Activated CD4-positive, alpha-beta T cell treated with anti-CD3 and anti-CD28 coated beads for 24 hours (primary cell): ENCODE measurements around the gene CACNA1C.
A peak's percentile ranks its signal among the peaks of the same experiment; 100 is the strongest.

Experiments used
- DNase-seq, 2 donors: peaks; one replicate each; pipeline ENCODE4 v3.0.0-alpha.2; 2020; ENCODE audit warnings: low read depth in 2 of 2

The CACNA1C gene

GRCh38 chr12:2364631-2365051 lies 311.9 kb downstream of the CACNA1C start:
- DNase-seq: no peak

- DNase-seq: no peak
Measured at GRCh38 chr12:2366711-2367110, 313.9 kb downstream of the CACNA1C start.

GRCh38 chr12:2372178-2372577 lies 319.4 kb downstream of the CACNA1C start:
- no peak for DNase-seq

DNA sequence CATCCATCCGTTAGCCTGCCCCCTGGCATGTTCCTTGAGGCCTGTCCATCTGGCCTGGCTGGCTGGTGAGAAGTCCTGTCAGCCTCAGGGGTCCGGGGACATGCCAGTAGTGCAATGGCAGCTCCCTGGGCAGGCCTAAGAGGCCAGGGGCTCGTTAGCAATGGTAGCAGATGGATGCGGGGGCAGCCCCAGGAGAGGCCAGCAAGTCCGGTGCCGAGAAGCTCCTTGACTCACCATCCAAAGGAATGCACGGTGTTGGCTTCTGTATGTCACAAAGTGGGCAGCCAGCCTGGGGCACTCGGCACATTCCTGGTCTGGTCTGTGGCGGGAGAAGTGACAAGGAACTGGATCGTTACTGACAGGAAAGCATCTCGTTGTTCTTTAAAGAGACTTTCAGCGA lies 319.9 kb downstream of the CACNA1C start:
- no peak for DNase-seq

GRCh38 chr12:2373307-2373706 lies 320.5 kb downstream of the CACNA1C start:
- no peak for DNase-seq

- no peak for DNase-seq
Measured at GRCh38 chr12:2374092-2374906, 321.5 kb downstream of the CACNA1C start.

DNA sequence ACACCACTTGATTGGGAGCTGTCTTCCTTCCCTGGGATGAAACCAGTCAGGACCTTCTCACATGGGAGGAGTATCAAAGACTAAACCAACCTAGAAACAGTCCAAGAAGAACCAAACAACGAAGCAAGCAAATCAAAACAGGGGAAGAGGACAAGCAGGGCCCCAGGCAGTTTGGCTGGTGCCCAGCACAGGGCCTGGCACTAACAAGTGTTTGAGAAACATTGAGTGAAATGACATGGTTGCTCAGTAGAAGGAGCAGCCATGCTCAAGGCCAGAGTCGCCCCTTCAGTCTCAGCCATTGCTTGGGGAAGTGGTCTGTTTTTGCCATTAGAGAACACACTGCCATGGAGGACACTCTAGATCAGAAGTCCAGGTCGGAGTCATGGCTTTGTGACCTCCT lies 323.1 kb downstream of the CACNA1C start:
- no peak for DNase-seq

- DNase-seq: no peak
Measured at GRCh38 chr12:2376908-2377657, 324.3 kb downstream of the CACNA1C start.

DNA sequence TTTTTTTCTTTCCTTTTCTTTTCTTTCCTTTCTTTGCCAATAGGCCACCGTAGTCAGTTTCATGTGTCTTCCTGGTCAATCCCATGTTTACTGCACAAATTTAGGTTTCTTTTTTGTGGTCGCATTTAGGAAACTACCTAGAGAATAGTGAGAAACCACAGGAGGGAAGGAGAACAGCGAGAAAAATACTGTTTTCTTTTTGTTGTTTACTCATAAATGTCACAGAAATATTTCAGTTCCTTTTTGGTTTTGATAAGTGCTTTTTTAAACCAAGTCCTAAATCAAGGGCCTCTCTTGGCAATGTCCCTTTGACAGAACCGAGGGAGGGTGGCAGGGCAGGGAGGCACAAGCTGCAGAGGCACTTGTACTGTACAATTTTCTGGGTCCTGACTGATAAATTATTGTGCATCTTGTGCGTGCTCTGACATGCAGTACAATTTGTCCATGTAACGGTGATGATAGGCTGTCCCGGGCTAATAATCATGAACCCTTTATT lies 326.1 kb downstream of the CACNA1C start:
- no peak for DNase-seq

DNA sequence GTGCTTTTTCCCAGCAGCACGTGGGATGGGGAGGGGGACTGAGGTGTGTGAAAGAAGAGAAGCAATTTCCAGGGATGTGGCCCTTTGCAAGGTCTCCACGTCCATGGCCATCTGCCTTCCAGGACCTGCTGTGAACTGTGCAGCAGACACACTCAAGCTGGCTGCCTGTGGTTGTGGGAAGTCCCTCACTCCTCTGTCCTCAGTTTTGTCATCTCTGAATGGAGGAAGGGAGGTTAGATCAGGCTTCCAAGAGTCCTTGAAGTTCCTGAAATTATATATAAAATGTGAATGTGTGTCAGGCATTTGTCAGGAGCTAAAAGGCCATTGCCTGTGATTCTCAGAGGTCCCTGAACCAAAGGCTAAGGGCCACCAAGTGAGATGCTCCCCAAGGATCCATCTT lies 328.2 kb downstream of the CACNA1C start:
- DNase-seq: no peak

DNA sequence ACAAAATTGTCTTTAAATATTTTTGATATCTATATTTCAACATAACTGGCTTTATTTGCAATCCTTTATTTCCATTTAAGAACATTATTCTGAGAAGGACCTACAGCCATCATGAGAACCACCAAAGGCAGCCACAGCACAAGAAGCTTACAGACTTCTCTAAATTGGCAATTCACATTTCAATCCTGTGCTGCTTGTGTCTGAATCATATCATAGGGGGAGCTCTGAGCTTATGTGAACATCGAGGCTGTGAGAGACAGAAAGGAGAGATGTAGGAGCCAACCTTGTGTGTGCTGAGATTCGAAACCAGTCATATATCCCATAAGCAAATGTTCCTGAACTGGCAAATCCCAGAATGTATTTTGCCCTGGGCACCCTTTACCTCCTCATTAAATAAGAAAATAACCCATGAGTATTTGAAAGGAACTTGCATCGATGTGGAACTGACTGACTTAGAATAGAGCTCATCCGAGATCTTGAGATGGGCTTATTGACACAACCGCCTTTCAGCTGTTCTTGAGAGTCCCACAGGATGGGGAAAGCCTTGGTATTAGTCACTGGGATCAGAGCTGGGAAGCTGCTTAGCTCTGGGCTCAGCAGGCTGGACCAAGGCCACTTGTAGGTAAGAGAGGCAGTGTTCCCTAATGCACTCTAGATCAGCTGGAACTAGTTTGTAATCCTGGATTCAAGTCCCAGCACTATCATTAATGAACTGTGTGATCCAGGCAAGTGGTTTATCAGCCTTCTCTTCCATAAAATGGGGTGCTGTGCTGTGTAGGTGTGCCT lies 329.8 kb downstream of the CACNA1C start:
- no peak for DNase-seq

- no peak for DNase-seq
Measured at GRCh38 chr12:2383325-2384028, 330.7 kb downstream of the CACNA1C start.

GRCh38 chr12:2384029-2384386 lies 331.2 kb downstream of the CACNA1C start:
- no peak for DNase-seq

- no peak for DNase-seq
Measured at GRCh38 chr12:2384533-2385351, 332.0 kb downstream of the CACNA1C start.

- DNase-seq: no peak
Measured at GRCh38 chr12:2385529-2385928, 332.7 kb downstream of the CACNA1C start.

GRCh38 chr12:2386566-2386965 lies 333.8 kb downstream of the CACNA1C start:
- DNase-seq: no peak

DNA sequence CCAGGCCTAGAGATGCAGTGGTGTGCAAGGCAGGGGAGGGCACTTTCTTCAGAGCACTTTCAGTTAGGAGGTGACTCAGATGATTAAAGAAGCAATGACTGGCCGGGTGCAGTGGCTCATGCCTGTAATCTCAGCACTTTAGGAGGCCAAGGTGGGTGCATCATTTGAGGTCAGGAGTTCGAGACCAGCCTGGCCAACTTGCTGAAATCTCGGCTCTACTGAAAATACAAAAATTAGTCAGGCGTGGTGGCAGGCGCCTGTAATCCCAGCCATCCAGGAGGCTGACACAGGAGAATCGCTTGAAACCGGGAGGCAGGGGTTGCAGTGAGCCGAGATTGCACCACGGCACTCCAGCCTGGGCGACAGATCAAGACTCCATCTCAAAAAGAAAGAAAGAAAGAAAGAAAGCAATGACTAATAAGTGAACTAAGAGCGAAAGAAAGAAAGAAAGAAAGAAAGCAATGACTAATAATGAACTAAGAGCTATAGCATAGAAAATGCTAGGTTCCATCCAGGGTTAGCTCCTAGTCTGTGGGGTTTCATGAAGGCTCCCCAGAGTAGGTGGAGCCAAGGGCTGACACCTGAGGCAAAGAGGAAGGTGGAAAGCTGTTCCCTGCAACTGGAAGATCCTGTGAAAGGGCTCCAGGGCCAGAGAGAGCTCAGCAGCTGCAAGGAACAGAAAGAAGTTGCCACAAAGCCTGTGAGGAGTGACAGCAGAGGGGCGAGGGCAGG lies 334.5 kb downstream of the CACNA1C start:
- DNase-seq: peak in 1 of 2 donors; percentile 12

- no peak for DNase-seq
Measured at GRCh38 chr12:2389079-2389790, 336.4 kb downstream of the CACNA1C start.

DNA sequence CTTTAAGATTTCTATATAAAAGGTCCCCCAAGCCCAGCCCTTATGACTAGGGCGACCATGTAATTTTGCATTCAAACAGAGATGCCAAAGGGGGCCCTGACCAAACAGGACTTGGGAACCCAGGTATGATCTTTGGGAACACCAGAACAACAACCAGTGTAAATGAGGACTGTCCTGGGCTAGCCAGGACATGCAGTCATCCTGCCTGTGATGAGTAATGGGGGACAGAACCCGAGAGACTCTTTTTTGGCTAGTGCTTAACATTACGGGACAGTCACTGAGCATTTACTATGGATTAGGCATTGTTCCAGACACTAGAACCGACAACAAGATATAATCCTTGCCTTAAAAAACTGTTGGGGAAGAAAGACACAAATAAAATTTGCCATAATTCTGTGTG lies 337.3 kb downstream of the CACNA1C start:
- no peak for DNase-seq
